Measurements from ENCODE around the gene AK6.
A peak's percentile ranks its signal among the peaks of the same experiment; 100 is the strongest.

DNA sequence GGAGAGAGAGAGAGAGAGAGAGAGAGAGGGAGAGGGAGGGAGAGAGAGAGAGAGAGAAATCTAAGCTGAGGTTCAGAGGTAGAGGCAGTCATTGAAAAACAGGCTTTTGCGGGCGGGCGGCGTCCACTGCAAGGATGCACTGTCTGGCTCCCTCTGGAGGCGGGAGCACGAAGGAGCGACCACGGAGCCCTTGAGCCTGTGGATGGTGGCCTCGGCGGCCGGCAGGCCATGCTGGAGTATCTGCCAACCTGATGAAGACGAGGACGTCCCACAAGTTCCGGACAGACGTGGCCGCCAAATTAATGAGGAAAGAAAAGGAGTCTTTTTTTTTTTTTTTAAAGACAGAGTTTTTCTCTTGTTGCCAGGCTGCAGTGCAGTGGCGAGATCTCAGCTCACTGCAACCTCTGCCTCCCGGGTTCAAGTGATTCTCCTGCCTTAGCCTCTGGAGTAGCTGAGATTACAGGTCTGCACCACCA lies 34.5 kb downstream of the AK6 start:
- TF ChIP-seq, protein P1, sequence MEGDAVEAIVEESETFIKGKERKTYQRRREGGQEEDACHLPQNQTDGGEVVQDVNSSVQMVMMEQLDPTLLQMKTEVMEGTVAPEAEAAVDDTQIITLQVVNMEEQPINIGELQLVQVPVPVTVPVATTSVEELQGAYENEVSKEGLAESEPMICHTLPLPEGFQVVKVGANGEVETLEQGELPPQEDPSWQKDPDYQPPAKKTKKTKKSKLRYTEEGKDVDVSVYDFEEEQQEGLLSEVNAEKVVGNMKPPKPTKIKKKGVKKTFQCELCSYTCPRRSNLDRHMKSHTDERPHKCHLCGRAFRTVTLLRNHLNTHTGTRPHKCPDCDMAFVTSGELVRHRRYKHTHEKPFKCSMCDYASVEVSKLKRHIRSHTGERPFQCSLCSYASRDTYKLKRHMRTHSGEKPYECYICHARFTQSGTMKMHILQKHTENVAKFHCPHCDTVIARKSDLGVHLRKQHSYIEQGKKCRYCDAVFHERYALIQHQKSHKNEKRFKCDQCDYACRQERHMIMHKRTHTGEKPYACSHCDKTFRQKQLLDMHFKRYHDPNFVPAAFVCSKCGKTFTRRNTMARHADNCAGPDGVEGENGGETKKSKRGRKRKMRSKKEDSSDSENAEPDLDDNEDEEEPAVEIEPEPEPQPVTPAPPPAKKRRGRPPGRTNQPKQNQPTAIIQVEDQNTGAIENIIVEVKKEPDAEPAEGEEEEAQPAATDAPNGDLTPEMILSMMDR (IDR thresholded peaks at IDR 0.05) = peak; percentile 64 to 78 (median 76)
- TF ChIP-seq POLR2A (IDR thresholded peaks at IDR 0.05) = no peak

Measured in right lobe of liver (tissue), 4 donors.